NCI-H524 (cell line): ENCODE data around the gene ITPR1.

Experiments used
- DNase-seq, 2 experiments: peaks; one replicate each; lab custom pipeline; 2025; lab: John Stamatoyannopoulos, UW

Gene ITPR1

GRCh38 chr3:4686619-4687018 lies 193.5 kb downstream of the ITPR1 start:
- no peak for DNase-seq

- DNase-seq = no peak
Observed at GRCh38 chr3:4687167-4687566, 194.0 kb downstream of the ITPR1 start.

- DNase-seq = no peak
Observed at GRCh38 chr3:4687596-4687995, 194.4 kb downstream of the ITPR1 start.

- no peak for DNase-seq
Observed at GRCh38 chr3:4688411-4688810, 195.3 kb downstream of the ITPR1 start.

DNA sequence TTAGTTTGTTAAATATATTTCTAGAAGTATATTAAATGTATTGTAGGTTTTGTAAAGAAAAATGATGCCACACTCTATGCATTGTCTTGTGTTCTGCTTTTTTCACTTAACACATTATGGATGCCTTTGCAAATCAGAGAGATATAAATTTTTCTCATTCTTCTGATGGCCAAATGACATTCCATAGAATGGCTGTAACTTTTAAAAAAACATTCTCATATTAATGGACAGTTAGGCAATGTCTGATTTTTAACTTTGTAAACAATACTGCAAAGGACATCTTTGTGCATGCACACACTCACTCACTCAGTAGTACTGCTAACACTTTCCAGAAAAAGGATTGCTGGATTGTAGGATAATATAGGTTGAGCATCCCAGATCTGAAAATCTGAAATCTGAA lies 195.9 kb downstream of the ITPR1 start:
- DNase-seq = no peak

GRCh38 chr3:4690277-4690676 lies 197.1 kb downstream of the ITPR1 start:
- no peak for DNase-seq

DNA sequence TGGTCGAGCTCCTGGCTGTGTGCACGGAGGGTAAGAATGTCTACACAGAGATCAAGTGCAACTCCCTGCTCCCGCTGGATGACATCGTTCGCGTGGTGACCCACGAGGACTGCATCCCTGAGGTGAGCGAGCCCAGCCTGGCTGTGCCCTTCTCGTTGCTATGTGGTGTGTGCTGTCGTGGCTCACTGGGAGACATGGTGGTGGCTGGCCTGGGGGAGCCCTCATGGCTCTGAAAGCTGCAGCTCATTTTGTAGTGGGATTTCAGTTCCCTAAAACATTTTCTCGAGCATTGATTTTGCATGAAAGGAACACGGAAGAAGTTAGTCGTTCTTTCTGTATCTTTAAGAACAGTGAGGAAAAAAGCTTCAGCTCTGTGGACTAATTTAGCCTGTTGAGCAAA lies 200.5 kb downstream of the ITPR1 start:
- DNase-seq = no peak

DNA sequence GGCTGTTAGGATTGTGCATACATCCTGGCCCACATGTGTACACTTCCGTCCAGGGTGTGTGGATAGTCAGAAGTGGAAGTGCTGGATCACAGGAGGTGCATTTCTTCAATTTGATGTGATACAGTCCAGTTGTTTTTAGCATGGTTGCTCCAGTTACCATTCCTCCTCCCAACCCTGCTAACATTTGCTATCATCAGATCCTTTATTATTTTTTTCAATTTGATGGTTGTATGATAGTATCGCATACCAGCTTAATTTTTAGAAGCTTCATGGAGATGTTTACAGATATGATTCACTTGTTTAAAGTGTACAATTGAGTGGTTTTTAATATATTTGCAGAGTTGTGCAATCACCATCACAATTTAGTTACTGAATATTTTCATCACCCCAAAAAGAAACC lies 202.7 kb downstream of the ITPR1 start:
- no peak for DNase-seq

DNA sequence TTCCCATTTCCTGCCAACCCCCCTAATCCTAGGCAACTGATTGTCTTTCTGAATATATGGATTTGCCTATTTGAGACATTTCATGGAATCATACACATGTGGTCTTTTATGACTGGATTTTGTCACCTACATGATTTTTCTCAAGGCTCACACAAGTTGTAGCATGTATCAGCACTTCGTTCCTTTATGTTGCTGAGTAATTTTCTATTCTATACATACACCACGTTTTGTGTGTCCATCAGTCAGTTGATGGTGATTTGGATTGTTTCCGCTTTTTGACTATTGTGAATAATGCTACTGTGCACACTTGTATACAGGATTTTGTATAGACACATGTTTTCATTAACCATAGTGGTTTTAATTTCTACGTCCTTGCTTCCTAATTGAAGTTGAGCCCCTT lies 203.1 kb downstream of the ITPR1 start:
- no peak for DNase-seq

DNA sequence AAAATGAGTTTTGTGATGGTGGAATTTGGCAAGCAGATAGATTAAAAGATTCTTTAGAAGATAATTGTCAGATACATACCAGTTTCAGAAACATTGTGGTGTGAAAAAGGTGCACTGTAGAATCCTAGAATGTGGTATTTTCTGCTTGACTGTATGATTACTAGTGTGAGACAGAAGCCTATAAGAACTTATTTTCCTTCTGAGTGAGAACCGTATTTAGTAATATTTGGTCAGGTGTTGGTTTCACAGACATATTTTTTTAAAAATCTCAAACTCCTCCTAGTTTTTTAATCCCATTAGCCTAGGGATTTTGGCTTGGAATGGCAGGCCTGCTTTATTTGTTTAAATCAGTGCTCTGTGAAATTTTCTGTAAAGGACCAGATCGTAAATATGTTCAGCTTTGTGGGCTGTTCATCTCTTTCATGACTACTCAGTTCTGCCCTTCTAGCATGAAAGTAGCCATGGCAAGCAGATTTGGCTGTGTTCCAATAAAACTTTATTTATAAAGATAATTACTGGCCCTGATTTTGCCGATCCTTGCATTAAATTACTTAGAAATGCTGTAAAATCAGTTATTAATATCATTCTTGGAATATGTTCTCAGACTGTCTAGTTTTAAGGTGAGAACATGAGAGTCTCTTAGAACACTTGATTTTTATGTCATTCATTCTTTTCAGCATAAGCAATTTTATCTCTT lies 205.1 kb downstream of the ITPR1 start:
- no peak for DNase-seq

DNA sequence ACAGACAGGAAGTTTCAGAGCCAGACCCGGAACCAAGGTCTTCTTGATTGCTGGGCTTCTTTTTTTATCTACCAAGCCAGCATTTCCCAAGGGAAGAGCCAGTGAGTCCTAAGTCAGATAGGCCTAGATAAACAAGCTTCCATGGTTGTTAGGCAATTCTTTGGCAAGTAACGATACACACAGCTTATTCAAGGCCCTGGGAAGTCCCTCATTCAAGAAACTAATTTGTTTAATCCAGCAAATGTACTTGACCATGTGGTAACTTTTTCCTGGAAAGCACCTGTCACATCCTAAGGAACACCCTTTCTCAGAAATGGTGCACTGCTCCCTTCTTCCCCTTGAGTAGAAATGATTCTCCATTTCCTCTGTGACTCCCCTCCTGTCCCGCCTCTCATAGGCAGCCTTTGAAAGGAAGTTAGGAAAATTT lies 209.9 kb downstream of the ITPR1 start:
- no peak for DNase-seq

DNA sequence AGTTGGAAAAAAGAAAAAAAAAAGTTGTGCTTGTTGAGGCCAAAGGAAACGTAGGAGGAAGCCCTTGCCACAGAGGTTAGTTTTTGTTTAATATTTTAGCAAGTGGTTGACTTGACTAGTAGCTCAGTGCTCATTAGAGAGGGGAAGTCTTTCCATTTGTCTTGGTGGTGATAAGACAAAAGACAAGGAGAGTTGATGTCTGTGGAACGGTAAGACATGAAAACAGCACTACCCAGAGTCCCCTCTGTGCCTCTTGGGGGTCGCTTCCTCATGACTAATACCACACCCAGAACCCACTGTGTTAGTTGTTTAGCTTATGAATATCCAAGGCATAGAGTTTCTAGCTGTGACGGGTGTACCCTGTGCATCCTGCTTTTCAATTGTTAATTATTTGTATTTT lies 211.4 kb downstream of the ITPR1 start:
- no peak for DNase-seq

GRCh38 chr3:4707324-4707723 lies 214.2 kb downstream of the ITPR1 start:
- DNase-seq = no peak

GRCh38 chr3:4708230-4708629 lies 215.1 kb downstream of the ITPR1 start:
- DNase-seq = no peak

GRCh38 chr3:4709341-4709740 lies 216.2 kb downstream of the ITPR1 start:
- DNase-seq = no peak

DNA sequence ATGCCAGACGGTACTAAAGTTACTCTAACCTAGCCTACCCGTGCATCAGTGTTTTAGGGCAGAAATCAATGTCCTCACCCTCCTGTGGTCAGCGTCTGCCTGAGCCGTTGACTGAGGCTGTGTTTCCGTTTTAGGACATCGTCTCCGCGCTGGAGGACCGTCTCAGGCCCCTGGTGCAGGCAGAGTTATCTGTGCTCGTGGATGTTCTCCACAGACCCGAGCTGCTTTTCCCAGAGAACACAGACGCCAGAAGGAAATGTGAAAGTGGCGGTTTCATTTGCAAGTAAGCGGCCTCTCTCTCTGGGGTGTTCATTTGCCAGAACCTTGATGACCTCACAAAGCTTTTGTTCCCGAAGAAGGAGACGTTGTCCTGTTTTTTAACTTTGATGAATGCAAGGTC lies 217.0 kb downstream of the ITPR1 start:
- no peak for DNase-seq

DNA sequence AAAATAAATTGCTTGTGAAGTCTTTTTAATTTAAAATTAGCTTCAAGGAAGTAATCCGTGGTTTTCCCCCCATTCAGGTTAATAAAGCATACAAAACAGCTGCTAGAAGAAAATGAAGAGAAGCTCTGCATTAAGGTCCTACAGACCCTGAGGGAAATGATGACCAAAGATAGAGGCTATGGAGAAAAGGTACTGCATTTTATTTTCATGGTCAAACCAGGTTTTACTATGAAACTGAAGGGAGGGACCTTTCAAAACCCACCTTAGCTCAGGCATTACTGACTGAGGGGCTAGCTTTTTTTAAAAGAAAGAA lies 218.5 kb downstream of the ITPR1 start:
- DNase-seq = no peak

DNA sequence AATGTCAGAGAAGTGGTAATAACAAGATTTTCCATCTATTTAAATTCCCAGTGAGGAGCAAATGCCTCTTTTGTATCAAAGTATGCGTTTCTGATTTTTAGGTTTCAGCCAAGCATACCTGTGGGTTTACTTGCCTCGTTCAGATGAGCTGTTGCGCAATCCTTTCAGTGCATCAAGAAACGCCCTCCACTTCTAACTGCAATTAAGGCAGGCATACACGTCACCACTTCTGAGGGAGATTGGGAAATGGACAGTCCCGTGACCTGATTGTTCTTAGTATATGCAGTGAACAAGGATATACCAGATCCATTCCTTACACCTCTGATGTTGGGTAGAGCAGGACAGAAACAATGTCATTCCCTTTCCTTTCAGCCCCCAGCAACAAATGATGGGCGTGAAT lies 219.0 kb downstream of the ITPR1 start:
- no peak for DNase-seq

DNA sequence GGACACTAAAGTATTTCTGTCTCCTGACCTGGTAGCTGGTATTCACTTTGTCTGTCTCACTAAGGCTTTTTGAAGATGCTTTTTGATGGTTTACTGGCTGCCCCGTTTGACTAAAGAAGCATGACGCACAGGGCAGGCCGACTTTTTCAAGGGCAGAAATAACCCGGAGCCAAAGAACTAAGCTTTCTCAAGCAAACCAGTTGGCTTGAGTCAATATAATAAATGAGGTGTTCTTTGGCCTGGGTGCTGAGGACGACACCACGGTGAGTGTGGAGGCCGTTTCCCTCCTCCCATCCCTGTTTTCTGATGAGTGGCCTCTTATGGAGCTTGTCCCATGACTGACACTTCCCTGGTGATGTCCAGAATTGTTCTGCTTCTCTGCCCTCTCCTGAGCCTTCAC lies 220.9 kb downstream of the ITPR1 start:
- DNase-seq = no peak

DNA sequence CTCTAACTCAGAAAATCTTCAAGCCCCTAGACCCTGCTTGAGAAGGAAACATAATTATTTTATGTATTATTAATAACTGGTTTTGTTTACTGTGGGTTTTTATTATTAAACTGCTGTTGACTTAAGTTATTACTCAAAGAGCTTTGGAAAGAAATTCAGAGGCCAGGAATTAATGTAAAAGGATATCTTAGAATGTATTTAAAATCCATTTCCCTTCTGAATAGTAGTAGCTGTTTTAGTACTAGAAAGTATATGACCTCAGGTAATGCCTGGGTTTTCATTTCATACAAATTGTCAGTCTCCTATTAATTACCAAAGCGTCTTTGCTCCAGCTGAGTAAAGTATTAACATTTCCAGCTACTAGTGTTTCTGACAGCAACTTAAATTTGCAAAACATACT lies 223.1 kb downstream of the ITPR1 start:
- no peak for DNase-seq

- DNase-seq = no peak
Observed at GRCh38 chr3:4716706-4717362, 223.7 kb downstream of the ITPR1 start.

- DNase-seq = no peak
Observed at GRCh38 chr3:4717363-4717740, 224.2 kb downstream of the ITPR1 start.

DNA sequence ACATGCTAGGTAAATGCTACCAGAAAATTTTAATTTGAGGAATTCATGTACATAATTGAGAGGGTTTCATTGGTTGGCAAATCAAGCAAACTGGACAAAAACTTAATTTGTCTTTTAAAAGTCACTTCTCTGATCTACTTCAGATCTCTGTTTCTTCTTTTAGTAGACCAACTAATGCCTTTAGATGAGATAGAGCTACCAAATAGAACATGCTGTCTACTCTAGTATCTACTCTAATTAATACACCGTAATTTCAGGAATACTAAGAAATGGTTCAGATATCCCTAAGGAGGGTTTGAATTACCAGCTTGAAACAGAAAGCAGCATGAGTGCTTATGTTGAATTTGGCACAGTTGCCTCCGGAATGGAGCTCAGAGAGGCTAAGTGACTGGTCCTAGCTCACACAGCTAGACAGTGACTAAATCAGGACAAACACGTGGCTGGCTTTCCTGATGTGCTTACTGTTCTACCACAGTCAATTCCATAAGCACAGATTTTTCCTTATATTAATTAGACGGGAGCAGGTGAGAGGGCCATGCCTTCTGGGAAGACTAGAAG lies 225.1 kb downstream of the ITPR1 start:
- DNase-seq = no peak

- DNase-seq = no peak
Observed at GRCh38 chr3:4719046-4719501, 225.9 kb downstream of the ITPR1 start.
